HepG2 (cell line): Measurements from ENCODE around the gene NR2F6. TPM values are rescaled to one million over a fixed set of nuclear protein-coding genes. Genes with fewer than 3 reads are reported as not detected.

Experiments used
- ADNP ChIP-seq: sonication (generic); formaldehyde crosslinking; IDR thresholded peaks from 2 replicates; pipeline ENCODE4 v1.4.0; 2020; ENCODE audit warnings: missing genetic modification reagents
- CENPT ChIP-seq: sonication (generic); formaldehyde crosslinking; IDR thresholded peaks from 2 replicates; pipeline ENCODE4 v1.8.0; 2022; ENCODE audit warnings: low read depth, mild to moderate bottlenecking, moderate library complexity, missing genetic modification reagents
- GABPA ChIP-seq, 2 experiments: IDR thresholded peaks; 2 replicates each; pipeline ENCODE4 v1.6.1; 2011 to 2016; ENCODE audit warnings: low read depth in 2 of 2, low read length in 1 of 2, missing biosample characterization in 1 of 2, missing genetic modification characterization in 1 of 2
- HIVEP1 ChIP-seq: sonication (generic); formaldehyde crosslinking; IDR thresholded peaks from 2 replicates; pipeline ENCODE4 v1.4.0; 2020; ENCODE audit warnings: mild to moderate bottlenecking, missing genetic modification reagents
- PATZ1 ChIP-seq: sonication (generic); formaldehyde crosslinking; IDR thresholded peaks from 2 replicates; pipeline ENCODE4 v1.4.0; 2020; ENCODE audit warnings: missing genetic modification reagents
- SRF ChIP-seq: IDR thresholded peaks from 2 replicates; pipeline ENCODE4 v1.6.1; 2011; ENCODE audit warnings: mild to moderate bottlenecking, low read depth, low read length, moderate library complexity
- ZEB1 ChIP-seq: IDR thresholded peaks from 2 replicates; pipeline ENCODE4 v1.6.1; 2012; ENCODE audit warnings: mild to moderate bottlenecking, low read depth, inconsistent platforms; ENCODE audit not compliant: insufficient replicate concordance
- ZFYVE20 ChIP-seq: sonication (generic); formaldehyde crosslinking; IDR thresholded peaks from 2 replicates; pipeline ENCODE4 v1.8.0; 2023; ENCODE audit warnings: low read depth, mild to moderate bottlenecking, moderate library complexity, missing genetic modification reagents, borderline replicate concordance
- ZNF160 ChIP-seq: sonication (generic); formaldehyde crosslinking; IDR thresholded peaks from 2 replicates; pipeline ENCODE4 v1.8.0; 2022; ENCODE audit warnings: mild to moderate bottlenecking, inconsistent platforms, missing genetic modification reagents
- ZNF232 ChIP-seq: sonication (generic); formaldehyde crosslinking; IDR thresholded peaks from 2 replicates; pipeline ENCODE4 v1.4.0; 2020; ENCODE audit warnings: missing genetic modification reagents, borderline replicate concordance
- ZNF496 ChIP-seq: sonication (generic); formaldehyde crosslinking; IDR thresholded peaks from 2 replicates; pipeline ENCODE4 v1.8.1; 2023; ENCODE audit warnings: mild to moderate bottlenecking, moderate library complexity, missing genetic modification reagents; ENCODE audit not compliant: insufficient replicate concordance
- ZNF781 ChIP-seq: sonication (generic); formaldehyde crosslinking; IDR thresholded peaks from 2 replicates; pipeline ENCODE4 v1.5.1; 2020; ENCODE audit warnings: borderline replicate concordance, mild to moderate bottlenecking, missing genetic modification reagents; ENCODE audit errors: not compliant biosample characterization
- polyA plus RNA-seq, 8 experiments: library from polyadenylated mRNA; depleted of rRNA in 3 of 8; stranded (reverse) in 7 of 8; unstranded in 1 of 8; fragments of >200 nt; fragmentation: Illumina TruSeq in 4 of 8; extraction: Trizol in 4 of 8; gene quantifications; 2 replicates each; pipeline versions ENCODE4 v1.2.1 to v1.2.3, GENCODE V29; 2011 to 2016; ENCODE audit warnings: low read depth in 4 of 8, missing spikeins in 1 of 8, mixed read lengths in 1 of 8; ENCODE audit not compliant: insufficient read depth in 1 of 8
- total RNA-seq, 5 experiments: library from RNA; depleted of rRNA; stranded (reverse); fragments of >200 nt; fragmentation: Illumina TruSeq; extraction: Trizol; gene quantifications; 2 replicates each; pipeline ENCODE4 v1.2.3, GENCODE V29; 2016; ENCODE audit warnings: low read depth in 1 of 5
- TF ChIP-seq, protein P1 (sequence below): fragments of 450-650 bp; IDR thresholded peaks from 2 replicates; pipeline ENCODE4 v1.6.1; 2017
- TF ChIP-seq, protein P2 (sequence below): sonication (generic); formaldehyde crosslinking; IDR thresholded peaks from one replicate; pipeline ENCODE4 v1.5.1; 2020; ENCODE audit warnings: mild to moderate bottlenecking, missing genetic modification reagents; ENCODE audit errors: not compliant biosample characterization

Gene NR2F6
- total and polyA plus RNA-seq, 2 of the 13 experiments (the other 11 are each of a cell fraction or from before 2014, with no cell fraction given), result 30.9 to 72.4 TPM

- peak; percentile 88 for TF ChIP-seq PATZ1 (CRISPR knock-in tag)
- TF ChIP-seq CENPT (CRISPR knock-in tag), result no peak
- TF ChIP-seq, protein P1, sequence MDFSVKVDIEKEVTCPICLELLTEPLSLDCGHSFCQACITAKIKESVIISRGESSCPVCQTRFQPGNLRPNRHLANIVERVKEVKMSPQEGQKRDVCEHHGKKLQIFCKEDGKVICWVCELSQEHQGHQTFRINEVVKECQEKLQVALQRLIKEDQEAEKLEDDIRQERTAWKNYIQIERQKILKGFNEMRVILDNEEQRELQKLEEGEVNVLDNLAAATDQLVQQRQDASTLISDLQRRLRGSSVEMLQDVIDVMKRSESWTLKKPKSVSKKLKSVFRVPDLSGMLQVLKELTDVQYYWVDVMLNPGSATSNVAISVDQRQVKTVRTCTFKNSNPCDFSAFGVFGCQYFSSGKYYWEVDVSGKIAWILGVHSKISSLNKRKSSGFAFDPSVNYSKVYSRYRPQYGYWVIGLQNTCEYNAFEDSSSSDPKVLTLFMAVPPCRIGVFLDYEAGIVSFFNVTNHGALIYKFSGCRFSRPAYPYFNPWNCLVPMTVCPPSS, result no peak
- TF ChIP-seq ZNF232, result peak; percentile 76; the same call in 1 of the 2 replicates
- peak; percentile 65 for TF ChIP-seq ZEB1
- peak; percentile 49; the same call in 1 of the 2 replicates for TF ChIP-seq ZNF160
- peak; percentile 93 for TF ChIP-seq HIVEP1 (CRISPR knock-in tag)
- no peak for TF ChIP-seq ZNF496 (CRISPR knock-in tag)
- TF ChIP-seq, protein P2, sequence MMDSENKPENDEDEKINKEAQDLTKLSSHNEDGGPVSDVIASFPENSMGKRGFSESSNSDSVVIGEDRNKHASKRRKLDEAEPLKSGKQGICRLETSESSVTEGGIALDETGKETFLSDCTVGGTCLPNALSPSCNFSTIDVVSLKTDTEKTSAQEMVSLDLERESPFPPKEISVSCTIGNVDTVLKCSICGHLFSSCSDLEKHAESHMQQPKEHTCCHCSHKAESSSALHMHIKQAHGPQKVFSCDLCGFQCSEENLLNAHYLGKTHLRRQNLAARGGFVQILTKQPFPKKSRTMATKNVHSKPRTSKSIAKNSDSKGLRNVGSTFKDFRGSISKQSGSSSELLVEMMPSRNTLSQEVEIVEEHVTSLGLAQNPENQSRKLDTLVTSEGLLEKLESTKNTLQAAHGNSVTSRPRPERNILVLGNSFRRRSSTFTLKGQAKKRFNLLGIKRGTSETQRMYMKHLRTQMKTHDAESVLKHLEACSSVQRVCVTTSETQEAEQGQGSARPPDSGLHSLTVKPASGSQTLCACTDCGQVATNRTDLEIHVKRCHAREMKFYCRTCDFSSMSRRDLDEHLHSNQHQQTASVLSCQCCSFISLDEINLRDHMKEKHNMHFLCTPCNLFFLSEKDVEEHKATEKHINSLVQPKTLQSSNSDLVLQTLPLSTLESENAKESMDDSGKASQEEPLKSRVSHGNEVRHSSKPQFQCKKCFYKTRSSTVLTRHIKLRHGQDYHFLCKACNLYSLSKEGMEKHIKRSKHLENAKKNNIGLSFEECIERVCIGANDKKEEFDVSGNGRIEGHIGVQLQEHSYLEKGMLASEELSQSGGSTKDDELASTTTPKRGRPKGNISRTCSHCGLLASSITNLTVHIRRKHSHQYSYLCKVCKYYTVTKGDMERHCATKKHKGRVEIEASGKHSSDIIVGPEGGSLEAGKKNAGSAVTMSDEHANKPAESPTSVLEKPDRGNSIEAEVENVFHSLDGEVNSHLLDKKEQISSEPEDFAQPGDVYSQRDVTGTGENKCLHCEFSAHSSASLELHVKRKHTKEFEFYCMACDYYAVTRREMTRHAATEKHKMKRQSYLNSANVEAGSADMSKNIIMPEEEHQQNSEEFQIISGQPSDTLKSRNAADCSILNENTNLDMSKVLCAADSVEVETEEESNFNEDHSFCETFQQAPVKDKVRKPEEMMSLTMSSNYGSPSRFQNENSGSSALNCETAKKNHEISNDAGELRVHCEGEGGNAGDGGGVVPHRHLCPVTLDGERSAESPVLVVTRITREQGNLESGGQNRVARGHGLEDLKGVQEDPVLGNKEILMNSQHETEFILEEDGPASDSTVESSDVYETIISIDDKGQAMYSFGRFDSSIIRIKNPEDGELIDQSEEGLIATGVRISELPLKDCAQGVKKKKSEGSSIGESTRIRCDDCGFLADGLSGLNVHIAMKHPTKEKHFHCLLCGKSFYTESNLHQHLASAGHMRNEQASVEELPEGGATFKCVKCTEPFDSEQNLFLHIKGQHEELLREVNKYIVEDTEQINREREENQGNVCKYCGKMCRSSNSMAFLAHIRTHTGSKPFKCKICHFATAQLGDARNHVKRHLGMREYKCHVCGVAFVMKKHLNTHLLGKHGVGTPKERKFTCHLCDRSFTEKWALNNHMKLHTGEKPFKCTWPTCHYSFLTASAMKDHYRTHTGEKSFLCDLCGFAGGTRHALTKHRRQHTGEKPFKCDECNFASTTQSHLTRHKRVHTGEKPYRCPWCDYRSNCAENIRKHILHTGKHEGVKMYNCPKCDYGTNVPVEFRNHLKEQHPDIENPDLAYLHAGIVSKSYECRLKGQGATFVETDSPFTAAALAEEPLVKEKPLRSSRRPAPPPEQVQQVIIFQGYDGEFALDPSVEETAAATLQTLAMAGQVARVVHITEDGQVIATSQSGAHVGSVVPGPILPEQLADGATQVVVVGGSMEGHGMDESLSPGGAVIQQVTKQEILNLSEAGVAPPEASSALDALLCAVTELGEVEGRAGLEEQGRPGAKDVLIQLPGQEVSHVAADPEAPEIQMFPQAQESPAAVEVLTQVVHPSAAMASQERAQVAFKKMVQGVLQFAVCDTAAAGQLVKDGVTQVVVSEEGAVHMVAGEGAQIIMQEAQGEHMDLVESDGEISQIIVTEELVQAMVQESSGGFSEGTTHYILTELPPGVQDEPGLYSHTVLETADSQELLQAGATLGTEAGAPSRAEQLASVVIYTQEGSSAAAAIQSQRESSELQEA, result no peak
- TF ChIP-seq ZNF781 (CRISPR knock-in tag), result no peak
- no peak for TF ChIP-seq SRF
- TF ChIP-seq ADNP (CRISPR knock-in tag), result no peak; the same call in 1 of the 2 replicates
- TF ChIP-seq GABPA (IDR thresholded peaks at IDR 0.05; ENCODE audit: low read depth, low read length), result peak; percentile 42
- TF ChIP-seq GABPA (CRISPR knock-in tag; IDR thresholded peaks at IDR 0.05; ENCODE audit: low read depth), result peak; percentile 65
- no peak for TF ChIP-seq ZFYVE20 (CRISPR knock-in tag)
Measured at GRCh38 chr19:17243830-17244617, 1.7 kb downstream of the NR2F6 start (continued).
